Panc1 (cell line): ENCODE data around the gene KMT2C. TPM values are rescaled to one million over a fixed set of nuclear protein-coding genes. Genes with fewer than 3 reads are reported as not detected.

Source experiments
- ATAC-seq: fragments of 200-7000 bp; cut with Tn5 transposase; 2 replicates; pipeline ENCODE4 v1.9.1; 2020; ENCODE audit warnings: mild to moderate bottlenecking, moderate library complexity
- BruUV-seq: library from RNA; stranded (reverse); fragments of 400-500 nt; replicated peaks from 2 replicates; lab custom pipeline; 2021; lab: Mats Ljungman, UMichigan
- CTCF ChIA-PET: fragments of 300-600 bp; sonication (Branson Sonifier 250); formaldehyde crosslinking; loops from one replicate; lab custom pipeline; 2022; ENCODE audit warnings: antibody characterized with exemption; lab: Charles Lee
- POLR2A ChIA-PET: fragments of 300-600 bp; sonication (Branson Sonifier 250); formaldehyde crosslinking; loops from one replicate; lab custom pipeline; 2022; ENCODE audit warnings: antibody characterized with exemption; lab: Charles Lee
- DNase-seq: peaks from one replicate; pipeline ENCODE4 v3.0.0-alpha.2; 2010; ENCODE audit warnings: low read depth, low spot score
- H3K27ac ChIP-seq: 2 replicates; pipeline ENCODE4 v1.5.1; 2011; ENCODE audit warnings: mild to moderate bottlenecking, low read length, inconsistent platforms
- H3K27me3 ChIP-seq: fragments of 200-500 bp; sonication (Bioruptor generic); 2 replicates; pipeline ENCODE4 v1.6.0; 2014; ENCODE audit warnings: low read length, inconsistent platforms; ENCODE audit not compliant: control insufficient read depth, insufficient read depth
- H3K36me3 ChIP-seq: fragments of 200-500 bp; sonication (Bioruptor generic); 2 replicates; pipeline ENCODE4 v1.5.1; 2014; ENCODE audit warnings: inconsistent platforms, mild to moderate bottlenecking, low read length, moderate library complexity; ENCODE audit not compliant: control insufficient read depth, insufficient read depth
- H3K4me1 ChIP-seq: 2 replicates; pipeline ENCODE4 v1.5.1; 2011; ENCODE audit warnings: inconsistent platforms, mild to moderate bottlenecking, low read length, moderate library complexity; ENCODE audit not compliant: control insufficient read depth, insufficient read depth
- H3K4me3 ChIP-seq, 2 experiments: 2 replicates each; pipeline ENCODE4 v1.5.1; 2011 to 2012; ENCODE audit warnings: low read depth in 2 of 2, low read length in 2 of 2, mild to moderate bottlenecking in 2 of 2, inconsistent platforms in 1 of 2, moderate library complexity in 1 of 2
- H3K9me3 ChIP-seq: fragments of 200-500 bp; sonication (Bioruptor generic); 2 replicates; pipeline ENCODE4 v1.5.1; 2014; ENCODE audit warnings: low read depth, mild to moderate bottlenecking, inconsistent platforms, low read length, moderate library complexity; ENCODE audit not compliant: control insufficient read depth, insufficient read depth
- POLR2AphosphoS5 ChIP-seq: IDR thresholded peaks from 2 replicates; pipeline ENCODE4 v1.6.1; 2012; ENCODE audit warnings: mild to moderate bottlenecking, low read depth, low read length, moderate library complexity
- SIN3A ChIP-seq: IDR thresholded peaks from 2 replicates; pipeline ENCODE4 v1.6.1; 2012; ENCODE audit warnings: low read depth, mild to moderate bottlenecking, low read length, moderate library complexity, borderline replicate concordance; ENCODE audit not compliant: insufficient read depth
- TCF7L2 ChIP-seq: IDR thresholded peaks from 2 replicates; pipeline ENCODE4 v1.6.1; 2011; ENCODE audit warnings: mild to moderate bottlenecking, low read depth, low read length, inconsistent platforms
- in situ Hi-C: cut with HindIII; loops from 2 replicates; pipeline ENCODE4 v1.10.0; 2016; ENCODE audit warnings: low sequenced_read_pairs, low pct_unique_long_range_greater_than_20kb
- intact Hi-C: fragments of 100-400 bp; cut with micrococcal nuclease; formaldehyde crosslinking; loops from one replicate; pipeline ENCODE4 v1.10.0; 2022; ENCODE audit not compliant: unreplicated experiment
- total RNA-seq: library from RNA; stranded (reverse); gene quantifications from one replicate; pipeline ENCODE4 v1.2.1, GENCODE V29; 2021; ENCODE audit not compliant: unreplicated experiment
- TF ChIP-seq, protein P1 (sequence below), 2 experiments: IDR thresholded peaks; 2 replicates each; pipeline ENCODE4 v1.6.1; 2011 to 2012; ENCODE audit warnings: low read depth in 2 of 2, control low read depth in 1 of 2, low read length in 1 of 2, mild to moderate bottlenecking in 1 of 2, moderate library complexity in 1 of 2; ENCODE audit not compliant: insufficient read depth in 1 of 2
- TF ChIP-seq, protein P2 (sequence below): fragments of 450-650 bp; IDR thresholded peaks from 2 replicates; pipeline ENCODE4 v1.5.1; 2017; ENCODE audit warnings: mild to moderate bottlenecking

The KMT2C gene
- total RNA-seq, 1 experiment from 2014 or later = 42.5 TPM

DNA sequence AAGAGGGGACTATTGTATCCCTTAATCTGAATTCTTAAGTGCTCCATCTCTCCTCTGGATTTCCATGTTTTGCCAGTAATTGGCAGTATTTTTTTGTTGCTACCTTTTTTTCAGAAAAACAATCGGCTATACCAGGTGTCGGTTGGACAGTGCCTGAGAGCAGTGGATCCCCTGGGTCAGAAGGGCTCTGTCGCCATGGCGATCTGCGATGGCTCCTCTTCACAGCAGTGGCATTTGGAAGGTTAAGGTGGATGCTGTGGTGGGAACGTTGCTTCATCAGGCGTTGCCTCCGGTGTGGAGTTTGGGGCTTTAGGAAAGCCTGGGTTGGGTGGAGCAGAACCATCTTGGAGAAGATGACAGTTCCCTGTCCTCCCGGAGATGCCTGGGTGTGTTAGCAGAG, 314.4 kb downstream of the KMT2C start:
- CTCF ChIA-PET = no interaction called here
- ATAC-seq = no peak

DNA sequence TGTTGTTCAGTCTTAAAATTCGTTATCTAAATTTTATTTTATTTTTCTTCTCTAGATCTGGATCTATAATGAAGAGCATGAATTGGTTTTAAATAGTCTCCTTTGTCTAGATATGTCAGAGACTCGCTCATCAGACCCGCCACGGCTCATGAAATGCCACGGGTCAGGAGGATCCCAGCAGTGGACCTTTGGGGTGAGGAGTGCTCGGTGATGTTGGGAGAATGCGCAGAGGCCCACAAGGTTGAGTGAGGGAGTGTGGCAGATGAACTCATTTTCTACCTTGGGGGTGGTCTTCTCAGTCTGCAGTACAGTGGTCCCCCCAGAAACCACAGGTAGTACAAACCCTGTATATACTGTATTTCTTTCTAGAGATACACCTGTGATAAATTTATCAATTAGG, 315.0 kb downstream of the KMT2C start:
- no peak for ATAC-seq
- peaks cover 21% of the 10 kb centered on the region for H3K36me3 ChIP-seq
- ChIA-PET CTCF (no interaction called here), POLR2A (no interaction called here)
- BruUV-seq = no TSS peak
- in situ Hi-C loops (no loop called here), intact Hi-C loops (no loop called here)
- no peaks in the 10 kb centered on the region for H3K9me3 ChIP-seq
- H3K27ac ChIP-seq = no peak overlapping the region
- no peaks in the 10 kb centered on the region for H3K27me3 ChIP-seq
- no peak overlapping the region for H3K4me3 ChIP-seq
- TF ChIP-seq POLR2AphosphoS5 = no peak
- TF ChIP-seq, protein P1, sequence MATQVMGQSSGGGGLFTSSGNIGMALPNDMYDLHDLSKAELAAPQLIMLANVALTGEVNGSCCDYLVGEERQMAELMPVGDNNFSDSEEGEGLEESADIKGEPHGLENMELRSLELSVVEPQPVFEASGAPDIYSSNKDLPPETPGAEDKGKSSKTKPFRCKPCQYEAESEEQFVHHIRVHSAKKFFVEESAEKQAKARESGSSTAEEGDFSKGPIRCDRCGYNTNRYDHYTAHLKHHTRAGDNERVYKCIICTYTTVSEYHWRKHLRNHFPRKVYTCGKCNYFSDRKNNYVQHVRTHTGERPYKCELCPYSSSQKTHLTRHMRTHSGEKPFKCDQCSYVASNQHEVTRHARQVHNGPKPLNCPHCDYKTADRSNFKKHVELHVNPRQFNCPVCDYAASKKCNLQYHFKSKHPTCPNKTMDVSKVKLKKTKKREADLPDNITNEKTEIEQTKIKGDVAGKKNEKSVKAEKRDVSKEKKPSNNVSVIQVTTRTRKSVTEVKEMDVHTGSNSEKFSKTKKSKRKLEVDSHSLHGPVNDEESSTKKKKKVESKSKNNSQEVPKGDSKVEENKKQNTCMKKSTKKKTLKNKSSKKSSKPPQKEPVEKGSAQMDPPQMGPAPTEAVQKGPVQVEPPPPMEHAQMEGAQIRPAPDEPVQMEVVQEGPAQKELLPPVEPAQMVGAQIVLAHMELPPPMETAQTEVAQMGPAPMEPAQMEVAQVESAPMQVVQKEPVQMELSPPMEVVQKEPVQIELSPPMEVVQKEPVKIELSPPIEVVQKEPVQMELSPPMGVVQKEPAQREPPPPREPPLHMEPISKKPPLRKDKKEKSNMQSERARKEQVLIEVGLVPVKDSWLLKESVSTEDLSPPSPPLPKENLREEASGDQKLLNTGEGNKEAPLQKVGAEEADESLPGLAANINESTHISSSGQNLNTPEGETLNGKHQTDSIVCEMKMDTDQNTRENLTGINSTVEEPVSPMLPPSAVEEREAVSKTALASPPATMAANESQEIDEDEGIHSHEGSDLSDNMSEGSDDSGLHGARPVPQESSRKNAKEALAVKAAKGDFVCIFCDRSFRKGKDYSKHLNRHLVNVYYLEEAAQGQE (IDR thresholded peaks at IDR 0.05; ENCODE audit: insufficient read depth in 1 of 2, low read depth in 2 of 2, low read length in 1 of 2) = no peak
- TF ChIP-seq, protein P2, sequence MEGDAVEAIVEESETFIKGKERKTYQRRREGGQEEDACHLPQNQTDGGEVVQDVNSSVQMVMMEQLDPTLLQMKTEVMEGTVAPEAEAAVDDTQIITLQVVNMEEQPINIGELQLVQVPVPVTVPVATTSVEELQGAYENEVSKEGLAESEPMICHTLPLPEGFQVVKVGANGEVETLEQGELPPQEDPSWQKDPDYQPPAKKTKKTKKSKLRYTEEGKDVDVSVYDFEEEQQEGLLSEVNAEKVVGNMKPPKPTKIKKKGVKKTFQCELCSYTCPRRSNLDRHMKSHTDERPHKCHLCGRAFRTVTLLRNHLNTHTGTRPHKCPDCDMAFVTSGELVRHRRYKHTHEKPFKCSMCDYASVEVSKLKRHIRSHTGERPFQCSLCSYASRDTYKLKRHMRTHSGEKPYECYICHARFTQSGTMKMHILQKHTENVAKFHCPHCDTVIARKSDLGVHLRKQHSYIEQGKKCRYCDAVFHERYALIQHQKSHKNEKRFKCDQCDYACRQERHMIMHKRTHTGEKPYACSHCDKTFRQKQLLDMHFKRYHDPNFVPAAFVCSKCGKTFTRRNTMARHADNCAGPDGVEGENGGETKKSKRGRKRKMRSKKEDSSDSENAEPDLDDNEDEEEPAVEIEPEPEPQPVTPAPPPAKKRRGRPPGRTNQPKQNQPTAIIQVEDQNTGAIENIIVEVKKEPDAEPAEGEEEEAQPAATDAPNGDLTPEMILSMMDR = no peak
- TF ChIP-seq TCF7L2 = no peak
- no peak for TF ChIP-seq SIN3A
- H3K4me1 ChIP-seq = no peaks in the 10 kb centered on the region
- DNase-seq = no peak

More for the DNA sequence above, 314.4 kb downstream of the KMT2C start:
- Histone ChIP-seq H3K9me3 (no peaks in the 10 kb centered on the region), H3K27ac (no peak overlapping the region), H3K36me3 (peaks cover 21% of the 10 kb centered on the region), H3K27me3 (no peaks in the 10 kb centered on the region), H3K4me3 (no peak overlapping the region), H3K4me1 (no peaks in the 10 kb centered on the region)
- DNase-seq = no peak
- intact Hi-C loops (no loop called here), in situ Hi-C loops (no loop called here)
- TF ChIP-seq, protein P2 = no peak
- TF ChIP-seq POLR2AphosphoS5 = no peak
- no peak for TF ChIP-seq TCF7L2
- no peak for TF ChIP-seq SIN3A
- TF ChIP-seq, protein P1 (IDR thresholded peaks at IDR 0.05; ENCODE audit: insufficient read depth in 1 of 2, low read depth in 2 of 2, low read length in 1 of 2) = no peak
- POLR2A ChIA-PET = no interaction called here
- no TSS peak for BruUV-seq
